Body of pancreas (tissue), 4 donors: Measurements from ENCODE around the gene CADM2. TPM values are rescaled to one million over a fixed set of nuclear protein-coding genes. Genes with fewer than 3 reads are reported as not detected.

Source experiments
- ATAC-seq: fragments of 150-250 bp; one replicate; pipeline ENCODE4 v1.9.1; 2016
- DNase-seq, 4 donors: peaks; one replicate each; pipeline ENCODE4 v3.0.0-alpha.2; 2019
- H3K27ac ChIP-seq, 4 donors: fragments of 200-600 bp; sonication (generic); 1 replicate in 3 of 4; 2 replicates in 1 of 4; pipeline versions ENCODE4 v1.5.1 to v1.6.1; 2016 to 2019; ENCODE audit warnings: mild to moderate bottlenecking in 1 of 4, mixed read lengths in 1 of 4, moderate library complexity in 1 of 4
- H3K27me3 ChIP-seq, 2 donors: fragments of 200-600 bp; sonication (generic); one replicate each; pipeline ENCODE4 v1.6.0; 2016; ENCODE audit warnings: mild to moderate bottlenecking in 1 of 2
- H3K36me3 ChIP-seq, 2 donors: fragments of 200-600 bp; sonication (generic); replicated peaks in 1 of 2; 2 replicates each; pipeline ENCODE4 v1.5.1; 2016; ENCODE audit warnings: low read depth in 2 of 2; ENCODE audit not compliant: insufficient read depth in 1 of 2
- H3K4me1 ChIP-seq: fragments of 200-600 bp; sonication (generic); one replicate; pipeline ENCODE4 v1.6.0; 2016
- H3K4me3 ChIP-seq, 2 donors: fragments of 200-600 bp; sonication (generic); 1 replicate in 1 of 2; 2 replicates in 1 of 2; pipeline ENCODE4 v1.5.1; 2016 to 2019
- H3K9me3 ChIP-seq, 3 donors: fragments of 200-600 bp; sonication (generic); 1 replicate in 2 of 3; 2 replicates in 1 of 3; pipeline ENCODE4 v1.5.1; 2016
- POLR2A ChIP-seq, 3 donors: fragments of 450-650 bp; IDR thresholded peaks; one replicate each; pipeline ENCODE4 v1.6.1; 2016; ENCODE audit warnings: antibody characterized with exemption in 3 of 3, mild to moderate bottlenecking in 2 of 3
- WGBS, 2 donors: methylation state at CpG; one replicate each; pipeline ENCODE4 v1.1.5; 2017; 5-methylcytosine and 5-hydroxymethylcytosine counted together
- intact Hi-C: fragments of 100-400 bp; cut with DNase I; formaldehyde crosslinking; loops from one replicate; pipeline ENCODE4 v1.15.1; 2023
- total RNA-seq, 2 donors: library from RNA; depleted of rRNA; stranded (reverse); fragments of >200 nt; gene quantifications; one replicate each; pipeline ENCODE4 v1.1.0, GENCODE V29; 2016
- TF ChIP-seq, protein P1 (sequence below), 7 experiments: fragments of 450-650 bp in 4 of 7; fragments of 200-600 bp in 3 of 7; sonication (generic) in 3 of 7; IDR thresholded peaks; one replicate each; pipeline ENCODE4 v1.5.1; 2016 to 2019; ENCODE audit warnings: antibody characterized with exemption in 7 of 7

The CADM2 gene
- total RNA-seq, 2 donors from 2014 or later = 0.26 to 1.3 TPM

DNA sequence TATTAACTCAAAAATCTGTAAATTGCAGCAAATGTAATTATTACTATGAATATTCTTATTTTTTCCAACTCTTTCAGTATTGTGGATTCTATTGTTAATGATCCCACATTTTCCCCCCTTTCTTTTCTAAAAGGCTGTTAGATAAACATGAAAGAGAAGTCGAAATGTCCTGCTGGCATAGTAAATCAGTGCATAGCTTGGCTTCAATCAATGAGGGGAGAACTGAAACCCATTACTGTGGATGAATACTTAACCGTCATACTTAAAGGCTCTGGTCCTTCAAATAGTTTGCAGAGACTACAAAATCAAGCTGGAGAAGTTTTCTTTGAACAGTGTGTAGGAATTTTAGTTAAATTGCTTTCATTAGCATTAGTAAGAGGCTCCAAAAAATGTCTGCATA is 667.9 kb downstream of the CADM2 start:
- Histone ChIP-seq H3K4me1 (no peaks in the 10 kb centered on the region), H3K36me3 (no peaks in the 10 kb centered on the region), H3K27me3 (no peaks in the 10 kb centered on the region), H3K27ac (no peak overlapping the region), H3K9me3 (no peaks in the 10 kb centered on the region), H3K4me3 (no peak overlapping the region)
- DNase-seq (no peak), ATAC-seq (no peak)
- no peak for TF ChIP-seq POLR2A (IDR thresholded peaks at IDR 0.05)
- TF ChIP-seq, protein P1, sequence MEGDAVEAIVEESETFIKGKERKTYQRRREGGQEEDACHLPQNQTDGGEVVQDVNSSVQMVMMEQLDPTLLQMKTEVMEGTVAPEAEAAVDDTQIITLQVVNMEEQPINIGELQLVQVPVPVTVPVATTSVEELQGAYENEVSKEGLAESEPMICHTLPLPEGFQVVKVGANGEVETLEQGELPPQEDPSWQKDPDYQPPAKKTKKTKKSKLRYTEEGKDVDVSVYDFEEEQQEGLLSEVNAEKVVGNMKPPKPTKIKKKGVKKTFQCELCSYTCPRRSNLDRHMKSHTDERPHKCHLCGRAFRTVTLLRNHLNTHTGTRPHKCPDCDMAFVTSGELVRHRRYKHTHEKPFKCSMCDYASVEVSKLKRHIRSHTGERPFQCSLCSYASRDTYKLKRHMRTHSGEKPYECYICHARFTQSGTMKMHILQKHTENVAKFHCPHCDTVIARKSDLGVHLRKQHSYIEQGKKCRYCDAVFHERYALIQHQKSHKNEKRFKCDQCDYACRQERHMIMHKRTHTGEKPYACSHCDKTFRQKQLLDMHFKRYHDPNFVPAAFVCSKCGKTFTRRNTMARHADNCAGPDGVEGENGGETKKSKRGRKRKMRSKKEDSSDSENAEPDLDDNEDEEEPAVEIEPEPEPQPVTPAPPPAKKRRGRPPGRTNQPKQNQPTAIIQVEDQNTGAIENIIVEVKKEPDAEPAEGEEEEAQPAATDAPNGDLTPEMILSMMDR (IDR thresholded peaks at IDR 0.05) = no peak
- 28 to 43% methylated on average over 2 of the region's 2 CpGs for WGBS, 2 donors
- intact Hi-C loops = no loop called here

DNA sequence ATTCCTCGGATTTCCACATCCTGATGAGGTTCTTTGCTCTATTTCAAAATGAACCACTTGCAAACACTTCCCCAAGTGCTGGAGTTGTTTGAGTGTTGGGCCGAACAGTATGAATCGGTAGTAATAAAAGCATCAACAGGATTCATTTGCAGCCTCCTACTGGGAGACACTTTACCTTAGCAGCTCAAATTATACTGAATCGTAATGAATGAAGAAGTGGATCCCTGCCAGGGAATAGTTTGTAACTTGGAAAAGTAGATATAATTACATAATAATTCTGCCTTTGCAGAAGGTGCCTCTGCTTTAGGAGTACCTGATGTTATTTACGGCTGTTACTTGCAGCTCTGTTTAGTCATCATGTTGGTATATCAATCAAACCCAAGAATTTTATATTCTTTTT is 669.1 kb downstream of the CADM2 start:
- ATAC-seq = no peak
- intact Hi-C loops = no loop called here
- H3K4me3 ChIP-seq = no peak overlapping the region

DNA sequence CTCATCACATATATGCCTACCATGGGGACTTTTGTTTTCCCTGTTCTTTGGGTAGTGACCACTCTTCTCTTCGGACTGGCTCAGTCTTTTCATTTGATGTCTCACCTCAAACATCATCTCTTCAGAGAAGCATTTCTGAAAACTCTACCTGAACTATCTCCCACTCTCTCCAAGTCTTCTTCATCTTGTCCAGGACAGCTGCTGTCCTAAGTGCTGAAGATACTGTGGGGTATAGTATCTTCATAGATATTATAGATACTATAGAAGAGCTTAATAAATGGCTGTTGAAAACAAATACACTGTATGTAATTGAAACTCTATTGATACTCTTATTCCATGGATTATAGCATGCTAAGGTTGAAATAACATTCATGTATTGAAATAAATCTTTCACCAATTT is 672.3 kb downstream of the CADM2 start:
- H3K27me3 ChIP-seq = no peaks in the 10 kb centered on the region
- WGBS, 2 donors = 84 to 91% methylated on average over 1 of the region's 1 CpG
- ATAC-seq = no peak
- no peaks in the 10 kb centered on the region for H3K9me3 ChIP-seq
- no peaks in the 10 kb centered on the region for H3K4me1 ChIP-seq
- no peak for DNase-seq
- no peak overlapping the region for H3K4me3 ChIP-seq
- TF ChIP-seq, protein P1 (IDR thresholded peaks at IDR 0.05) = no peak
- no peak for TF ChIP-seq POLR2A (IDR thresholded peaks at IDR 0.05)
- intact Hi-C loops = no loop called here
- no peaks in the 10 kb centered on the region for H3K36me3 ChIP-seq
- H3K27ac ChIP-seq = no peak overlapping the region

More for the DNA sequence above, 669.1 kb downstream of the CADM2 start:
- Histone ChIP-seq H3K4me1 (no peaks in the 10 kb centered on the region), H3K27me3 (no peaks in the 10 kb centered on the region), H3K36me3 (no peaks in the 10 kb centered on the region), H3K27ac (no peak overlapping the region), H3K9me3 (no peaks in the 10 kb centered on the region)
- 68 to 77% methylated on average over 5 of the region's 5 CpGs for WGBS, 2 donors
- TF ChIP-seq, protein P1 (IDR thresholded peaks at IDR 0.05) = no peak
- no peak for TF ChIP-seq POLR2A (IDR thresholded peaks at IDR 0.05)
- no peak for DNase-seq

DNA sequence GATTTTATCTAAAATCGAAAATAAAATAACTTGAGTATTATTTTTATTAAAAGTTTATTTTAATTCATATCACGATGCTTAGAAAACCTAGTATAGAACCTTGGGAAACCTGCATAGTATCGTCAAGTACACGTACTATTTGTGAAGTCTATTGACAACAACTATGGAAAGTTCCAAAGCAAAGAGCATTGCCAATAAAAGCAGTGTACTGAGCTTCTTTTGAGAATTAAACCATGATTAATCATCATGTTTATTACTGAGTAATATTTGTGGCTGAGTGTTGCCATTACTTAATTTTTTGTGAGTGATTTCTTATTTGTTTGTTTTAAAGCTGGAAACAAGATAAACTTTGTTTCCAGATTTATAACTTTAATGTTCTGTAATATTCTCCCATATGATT is 674.1 kb downstream of the CADM2 start:
- WGBS, 2 donors = 75 to 76% methylated on average over 4 of the region's 4 CpGs

DNA sequence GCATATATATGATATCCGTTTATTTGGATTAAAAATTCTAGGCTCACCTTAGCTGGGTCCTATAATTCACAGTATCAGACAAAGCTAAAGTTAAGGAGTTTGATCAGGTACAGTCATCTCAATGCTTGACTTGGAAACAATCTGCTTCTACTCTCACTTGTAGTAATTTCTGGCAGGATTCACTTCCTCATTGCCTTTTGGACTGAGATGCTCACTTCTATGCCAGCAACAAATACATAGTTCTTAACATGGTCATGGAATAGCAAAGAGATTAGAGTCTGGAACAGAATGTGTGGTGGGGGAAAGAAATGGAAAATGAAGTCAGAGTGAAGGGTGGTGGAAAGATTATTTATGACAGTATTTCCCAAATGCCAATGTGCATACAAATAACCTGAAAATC is 693.6 kb downstream of the CADM2 start:
- WGBS, 2 donors = 62 to 77% methylated on average over 1 of the region's 1 CpG
- ATAC-seq (no peak), DNase-seq (no peak)
- TF ChIP-seq, protein P1 (IDR thresholded peaks at IDR 0.05) = no peak
- no peak for TF ChIP-seq POLR2A (IDR thresholded peaks at IDR 0.05)
- Histone ChIP-seq H3K4me1 (no peaks in the 10 kb centered on the region), H3K27ac (no peak overlapping the region), H3K27me3 (no peaks in the 10 kb centered on the region), H3K9me3 (no peaks in the 10 kb centered on the region), H3K36me3 (no peaks in the 10 kb centered on the region), H3K4me3 (no peak overlapping the region)
- intact Hi-C loops = no loop called here

More for the DNA sequence above, 674.1 kb downstream of the CADM2 start:
- no peak for ATAC-seq
- no peak for DNase-seq
- H3K4me3 ChIP-seq = no peak overlapping the region
- H3K9me3 ChIP-seq = no peaks in the 10 kb centered on the region
- TF ChIP-seq, protein P1 (IDR thresholded peaks at IDR 0.05) = no peak
- TF ChIP-seq POLR2A (IDR thresholded peaks at IDR 0.05) = no peak
- no peaks in the 10 kb centered on the region for H3K36me3 ChIP-seq
- intact Hi-C loops = no loop called here
- H3K27me3 ChIP-seq = no peaks in the 10 kb centered on the region
- H3K27ac ChIP-seq = no peak overlapping the region
- no peaks in the 10 kb centered on the region for H3K4me1 ChIP-seq
